Lower leg skin (tissue), 4 donors: ENCODE results near the gene CTNNAL1. TPM values are rescaled to one million over a fixed set of nuclear protein-coding genes. Genes with fewer than 3 reads are reported as not detected.

Experiments
- DNase-seq, 2 donors: peaks; one replicate each; pipeline ENCODE4 v3.0.0-alpha.2; 2019; ENCODE audit warnings: low spot score in 2 of 2
- H3K4me3 ChIP-seq: fragments of 200-600 bp; sonication (generic); 2 replicates; pipeline ENCODE4 v1.5.1; 2017; ENCODE audit warnings: mild to moderate bottlenecking, low read depth; ENCODE audit not compliant: poor library complexity, severe bottlenecking
- POLR2A ChIP-seq, 2 donors: fragments of 450-650 bp; IDR thresholded peaks; one replicate each; pipeline ENCODE4 v1.6.1; 2016 to 2017; ENCODE audit warnings: antibody characterized with exemption in 2 of 2, mild to moderate bottlenecking in 1 of 2, moderate library complexity in 1 of 2
- WGBS, 2 donors: methylation state at CpG; one replicate each; pipeline ENCODE4 v1.1.5; 2018; 5-methylcytosine and 5-hydroxymethylcytosine counted together
- intact Hi-C: fragments of 100-400 bp; cut with DNase I; formaldehyde crosslinking; loops from one replicate; pipeline ENCODE4 v1.15.0; 2023; ENCODE audit warnings: low total_unique reads
- total RNA-seq, 4 donors: library from RNA; depleted of rRNA; stranded (reverse); fragments of >200 nt; gene quantifications; one replicate each; pipeline ENCODE4 v1.1.0, GENCODE V29; 2016
- TF ChIP-seq, protein P1 (sequence below), 3 donors: fragments of 450-650 bp; IDR thresholded peaks; one replicate each; pipeline ENCODE4 v1.5.1; 2016; ENCODE audit warnings: antibody characterized with exemption in 3 of 3, mild to moderate bottlenecking in 3 of 3, moderate library complexity in 2 of 3

CTNNAL1 gene
- total RNA-seq, 4 donors from 2014 or later: 15.1 to 21.7 (median 17.6) TPM

- 74 to 82% methylated on average over 5 of the region's 5 CpGs for WGBS, 2 donors
- no peak for TF ChIP-seq POLR2A (IDR thresholded peaks at IDR 0.05)
- TF ChIP-seq, protein P1, sequence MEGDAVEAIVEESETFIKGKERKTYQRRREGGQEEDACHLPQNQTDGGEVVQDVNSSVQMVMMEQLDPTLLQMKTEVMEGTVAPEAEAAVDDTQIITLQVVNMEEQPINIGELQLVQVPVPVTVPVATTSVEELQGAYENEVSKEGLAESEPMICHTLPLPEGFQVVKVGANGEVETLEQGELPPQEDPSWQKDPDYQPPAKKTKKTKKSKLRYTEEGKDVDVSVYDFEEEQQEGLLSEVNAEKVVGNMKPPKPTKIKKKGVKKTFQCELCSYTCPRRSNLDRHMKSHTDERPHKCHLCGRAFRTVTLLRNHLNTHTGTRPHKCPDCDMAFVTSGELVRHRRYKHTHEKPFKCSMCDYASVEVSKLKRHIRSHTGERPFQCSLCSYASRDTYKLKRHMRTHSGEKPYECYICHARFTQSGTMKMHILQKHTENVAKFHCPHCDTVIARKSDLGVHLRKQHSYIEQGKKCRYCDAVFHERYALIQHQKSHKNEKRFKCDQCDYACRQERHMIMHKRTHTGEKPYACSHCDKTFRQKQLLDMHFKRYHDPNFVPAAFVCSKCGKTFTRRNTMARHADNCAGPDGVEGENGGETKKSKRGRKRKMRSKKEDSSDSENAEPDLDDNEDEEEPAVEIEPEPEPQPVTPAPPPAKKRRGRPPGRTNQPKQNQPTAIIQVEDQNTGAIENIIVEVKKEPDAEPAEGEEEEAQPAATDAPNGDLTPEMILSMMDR (IDR thresholded peaks at IDR 0.05): no peak
- DNase-seq: no peak
- no peak overlapping the region for H3K4me3 ChIP-seq
- intact Hi-C loops: no loop called here
These were observed 21.8 kb downstream of the CTNNAL1 start for GRCh38 chr9:108991479-108991878.

- DNase-seq: no peak
- intact Hi-C loops: no loop called here
- TF ChIP-seq POLR2A (IDR thresholded peaks at IDR 0.05): no peak
- TF ChIP-seq, protein P1 (IDR thresholded peaks at IDR 0.05): no peak
- no peak overlapping the region for H3K4me3 ChIP-seq
These were observed 29.4 kb downstream of the CTNNAL1 start for GRCh38 chr9:108983885-108984284.

GRCh38 chr9:108980893-108981292 lies 32.4 kb downstream of the CTNNAL1 start:
- no peak for DNase-seq
- WGBS, 2 donors: 63 to 64% methylated on average over 2 of the region's 2 CpGs
- TF ChIP-seq, protein P1 (IDR thresholded peaks at IDR 0.05): no peak
- TF ChIP-seq POLR2A (IDR thresholded peaks at IDR 0.05): no peak

DNA sequence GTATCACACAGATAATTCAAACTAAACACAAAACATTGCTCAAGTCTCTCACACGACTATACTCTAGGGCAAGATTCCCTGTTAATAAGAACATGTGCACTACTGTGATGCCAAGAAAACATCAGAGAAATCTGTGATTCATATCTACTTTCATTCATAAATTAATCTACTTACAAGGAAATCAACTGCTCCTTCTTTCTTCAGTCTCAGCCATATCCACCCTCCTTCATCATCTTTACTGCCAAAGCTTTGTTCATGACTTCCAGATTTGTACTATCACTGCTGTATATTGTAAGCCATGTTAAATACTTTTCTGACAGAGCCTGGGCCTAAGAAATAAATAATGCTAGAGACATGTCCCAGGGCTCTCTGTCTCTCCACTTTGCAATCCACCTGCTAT lies 35.1 kb downstream of the CTNNAL1 start:
- intact Hi-C loops: no loop called here
- DNase-seq: no peak

More at GRCh38 chr9:108980893-108981292, 32.4 kb downstream of the CTNNAL1 start:
- intact Hi-C loops: no loop called here
- H3K4me3 ChIP-seq: no peak overlapping the region

DNA sequence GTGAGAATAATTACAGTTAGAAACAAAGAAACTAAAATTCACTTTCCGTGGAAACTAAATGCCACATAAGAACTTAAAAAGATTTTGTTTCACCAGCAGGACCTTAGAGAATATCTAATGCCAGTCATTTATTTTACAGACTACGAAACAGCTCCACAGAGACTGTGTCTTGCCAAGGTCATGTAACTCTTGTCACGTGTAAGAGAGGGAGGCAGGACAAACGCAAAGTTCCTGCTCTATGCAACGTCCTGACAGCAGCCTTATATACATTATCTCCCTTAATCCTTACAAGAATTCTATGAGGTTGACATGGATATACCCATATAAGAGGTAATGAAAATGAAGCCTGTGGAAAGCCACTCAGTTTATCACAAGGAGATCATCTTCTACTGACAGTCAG lies 39.4 kb downstream of the CTNNAL1 start:
- DNase-seq: no peak
- intact Hi-C loops: no loop called here
- H3K4me3 ChIP-seq: no peak overlapping the region
- WGBS, 2 donors: 62 to 70% methylated on average over 5 of the region's 5 CpGs
- TF ChIP-seq, protein P1 (IDR thresholded peaks at IDR 0.05): no peak
- no peak for TF ChIP-seq POLR2A (IDR thresholded peaks at IDR 0.05)

More for the DNA sequence above, 35.1 kb downstream of the CTNNAL1 start:
- WGBS, 2 donors: 13 to 21% methylated on average over 1 of the region's 1 CpG
- H3K4me3 ChIP-seq: no peak overlapping the region
- TF ChIP-seq POLR2A (IDR thresholded peaks at IDR 0.05): no peak
- TF ChIP-seq, protein P1 (IDR thresholded peaks at IDR 0.05): no peak

DNA sequence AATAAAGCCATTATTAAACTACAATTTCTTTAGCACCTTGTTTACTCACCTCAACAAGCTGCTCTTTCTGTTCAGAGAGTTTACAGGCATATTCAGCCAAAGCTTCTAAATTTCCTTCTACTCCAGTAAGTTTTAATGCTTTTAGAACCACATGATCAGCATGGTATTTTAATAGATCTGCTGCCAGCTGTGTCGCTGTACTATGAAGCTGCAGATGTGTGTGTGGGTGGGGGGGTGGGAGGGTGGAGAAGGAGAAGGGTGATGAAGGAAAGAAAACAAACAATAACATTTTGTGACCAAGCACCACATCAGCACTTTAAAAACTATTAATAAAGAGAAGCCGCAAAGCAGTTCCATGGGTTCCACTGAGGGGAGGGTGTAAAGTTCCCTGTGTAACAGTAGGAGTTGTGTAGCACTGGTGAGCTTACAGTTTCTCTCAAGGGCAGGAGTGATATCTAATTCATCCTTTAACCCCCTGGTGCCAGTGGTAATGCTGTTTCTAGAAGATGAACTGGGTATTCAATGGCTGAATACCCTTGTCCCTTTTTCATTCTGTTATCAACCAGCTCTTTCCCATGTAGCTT lies 40.6 kb downstream of the CTNNAL1 start:
- no peak for DNase-seq
- TF ChIP-seq, protein P1 (IDR thresholded peaks at IDR 0.05): no peak
- no peak for TF ChIP-seq POLR2A (IDR thresholded peaks at IDR 0.05)
- intact Hi-C loops: no loop called here
- no peak overlapping the region for H3K4me3 ChIP-seq
- WGBS, 2 donors: 42 to 46% methylated on average over 2 of the region's 2 CpGs
